Measurements from ENCODE around the gene SFXN2. TPM values are rescaled to one million over a fixed set of nuclear protein-coding genes. Genes with fewer than 3 reads are reported as not detected.

The SFXN2 gene
- total RNA-seq, 1 donor from 2014 or later = 12.0 TPM

DNA sequence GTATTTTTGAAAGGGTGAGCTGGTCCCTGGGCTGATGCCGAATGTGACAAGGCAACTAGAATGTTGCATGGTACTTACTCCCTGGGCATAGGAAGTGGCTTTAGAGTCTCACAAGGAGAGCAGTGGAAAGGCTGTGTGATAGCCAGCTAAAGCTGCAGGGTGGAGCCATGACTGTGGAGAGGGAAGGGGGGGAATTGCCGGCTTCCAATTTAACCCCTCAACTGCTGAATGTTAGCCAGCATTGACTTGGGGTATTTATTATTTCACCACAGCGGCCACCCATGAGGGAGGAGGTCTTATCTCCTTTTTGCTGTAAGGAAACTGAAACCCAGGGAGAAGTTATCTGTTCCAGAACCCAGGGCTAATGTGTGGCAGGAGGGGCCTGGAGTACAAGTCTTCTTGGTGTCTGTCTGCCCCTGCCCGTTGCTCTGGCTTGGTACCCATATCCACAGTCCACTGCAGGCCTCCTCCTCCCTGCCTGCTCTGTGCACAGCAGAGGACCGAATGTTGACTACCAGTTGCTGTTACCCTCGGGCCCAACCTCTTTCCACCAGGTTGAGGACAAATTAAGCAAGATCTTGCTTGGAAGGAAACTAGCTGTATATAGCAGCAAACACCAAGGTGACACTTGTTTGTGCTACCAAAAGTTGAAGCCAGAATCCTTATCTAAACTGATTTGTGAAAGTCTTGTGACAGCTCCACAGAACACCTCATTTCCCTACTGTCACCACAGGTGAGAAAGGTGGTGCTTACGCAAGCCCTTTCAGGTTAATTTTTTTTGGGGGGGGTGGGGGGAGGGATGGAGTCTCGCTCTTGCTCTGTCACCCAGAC, 66.9 kb downstream of the SFXN2 start:
- H3K4me3 ChIP-seq = no peak overlapping the region

DNA sequence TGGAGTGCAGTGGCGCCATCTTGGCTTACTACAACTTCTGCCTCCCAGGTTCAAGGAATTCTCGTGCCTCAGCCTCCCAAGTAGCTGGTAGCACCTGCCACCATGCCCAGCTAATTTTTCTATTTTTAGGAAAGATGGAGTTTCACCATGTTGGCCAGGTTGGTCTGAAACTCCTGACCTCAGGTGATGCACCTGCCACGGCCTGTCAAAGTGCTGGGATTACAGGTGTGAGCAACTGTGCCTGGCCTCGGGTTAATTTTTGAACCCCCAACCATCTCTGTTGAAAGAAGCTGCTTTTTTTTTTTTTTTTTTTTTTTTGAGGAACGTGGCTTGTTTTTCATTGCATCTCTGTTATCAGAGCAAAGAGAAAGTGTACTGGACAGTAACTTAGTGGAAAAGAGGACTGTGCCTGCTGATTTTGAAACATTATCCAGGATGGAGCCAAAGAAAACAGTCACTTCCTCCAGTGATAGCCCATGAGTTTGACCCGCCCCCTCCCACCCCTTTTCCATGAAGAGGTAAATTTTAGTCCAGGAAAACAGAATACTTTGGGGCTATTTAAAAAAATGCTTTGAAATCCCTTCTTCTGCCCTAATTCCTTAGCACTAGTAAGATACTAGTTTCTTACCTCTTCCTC, 67.6 kb downstream of the SFXN2 start:
- Histone ChIP-seq H3K9me3 (no peaks in the 10 kb centered on the region), H3K27me3 (no peaks in the 10 kb centered on the region), H3K4me1 (peaks cover 86% of the 10 kb centered on the region), H3K27ac (peak overlapping the region; percentile 88), H3K4me3 (peak overlapping the region; percentile 6), H3K36me3 (no peaks in the 10 kb centered on the region)
- intact Hi-C loops (cut with DNase I) = no loop called here
- DNase-seq (no peak), ATAC-seq (peak; percentile 9)
- TF ChIP-seq, protein P1, sequence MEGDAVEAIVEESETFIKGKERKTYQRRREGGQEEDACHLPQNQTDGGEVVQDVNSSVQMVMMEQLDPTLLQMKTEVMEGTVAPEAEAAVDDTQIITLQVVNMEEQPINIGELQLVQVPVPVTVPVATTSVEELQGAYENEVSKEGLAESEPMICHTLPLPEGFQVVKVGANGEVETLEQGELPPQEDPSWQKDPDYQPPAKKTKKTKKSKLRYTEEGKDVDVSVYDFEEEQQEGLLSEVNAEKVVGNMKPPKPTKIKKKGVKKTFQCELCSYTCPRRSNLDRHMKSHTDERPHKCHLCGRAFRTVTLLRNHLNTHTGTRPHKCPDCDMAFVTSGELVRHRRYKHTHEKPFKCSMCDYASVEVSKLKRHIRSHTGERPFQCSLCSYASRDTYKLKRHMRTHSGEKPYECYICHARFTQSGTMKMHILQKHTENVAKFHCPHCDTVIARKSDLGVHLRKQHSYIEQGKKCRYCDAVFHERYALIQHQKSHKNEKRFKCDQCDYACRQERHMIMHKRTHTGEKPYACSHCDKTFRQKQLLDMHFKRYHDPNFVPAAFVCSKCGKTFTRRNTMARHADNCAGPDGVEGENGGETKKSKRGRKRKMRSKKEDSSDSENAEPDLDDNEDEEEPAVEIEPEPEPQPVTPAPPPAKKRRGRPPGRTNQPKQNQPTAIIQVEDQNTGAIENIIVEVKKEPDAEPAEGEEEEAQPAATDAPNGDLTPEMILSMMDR (IDR thresholded peaks at IDR 0.05) = no peak

More for the DNA sequence above, 66.9 kb downstream of the SFXN2 start:
- TF ChIP-seq, protein P1 (IDR thresholded peaks at IDR 0.05) = no peak
- H3K27me3 ChIP-seq = no peaks in the 10 kb centered on the region
- peaks cover 86% of the 10 kb centered on the region for H3K4me1 ChIP-seq
- no peaks in the 10 kb centered on the region for H3K36me3 ChIP-seq
- ATAC-seq (no peak), DNase-seq (no peak)
- intact Hi-C loops (cut with DNase I) = no loop called here
- peak overlapping the region; percentile 88 for H3K27ac ChIP-seq
- no peaks in the 10 kb centered on the region for H3K9me3 ChIP-seq

DNA sequence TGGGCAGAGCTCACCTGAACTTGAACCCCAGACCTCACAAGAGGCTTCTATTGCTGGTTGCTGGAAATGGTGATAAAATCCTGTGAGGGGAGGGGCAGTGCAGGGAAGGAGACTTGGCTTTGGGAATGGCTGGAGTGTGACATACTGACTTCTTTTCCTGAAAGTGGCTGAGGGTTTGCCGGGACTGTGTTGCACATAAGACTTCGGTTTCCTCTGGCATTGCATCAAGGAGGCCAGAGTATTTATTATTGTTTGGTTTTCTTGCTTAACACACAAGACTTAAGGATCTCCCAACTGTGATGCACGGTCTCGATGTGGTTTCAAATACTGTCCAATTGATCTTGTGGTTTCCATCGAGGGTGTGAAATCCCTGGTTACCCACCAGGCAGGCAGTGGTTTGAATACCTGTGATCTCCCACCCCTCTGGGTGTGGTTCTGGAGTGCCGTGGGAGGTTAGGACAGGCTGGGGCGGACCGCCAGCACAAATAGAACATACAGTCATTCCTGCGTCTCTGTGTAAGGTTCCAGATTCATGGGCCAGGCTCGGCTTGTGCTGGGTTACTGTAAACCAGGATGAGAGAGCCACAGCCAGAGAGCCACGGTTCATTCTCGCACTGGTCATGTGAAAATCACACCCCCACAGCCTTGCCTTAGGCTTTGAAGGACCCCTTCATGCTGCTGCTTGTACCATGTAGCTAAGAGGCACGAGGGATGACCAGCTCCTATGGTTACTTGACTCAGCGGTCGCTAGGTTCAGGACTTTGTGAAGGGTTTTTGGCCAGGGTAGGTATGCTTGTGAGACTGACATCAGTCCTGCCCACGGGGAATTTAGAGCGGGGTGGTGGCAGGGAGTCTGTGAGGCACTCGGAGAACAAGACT, 68.5 kb downstream of the SFXN2 start:
- no peaks in the 10 kb centered on the region for H3K36me3 ChIP-seq
- DNase-seq (peak; percentile 84), ATAC-seq (peak; percentile 81)
- H3K4me1 ChIP-seq = peaks cover 83% of the 10 kb centered on the region
- intact Hi-C loops (cut with DNase I) = no loop called here
- H3K27me3 ChIP-seq = no peaks in the 10 kb centered on the region
- TF ChIP-seq, protein P1 (IDR thresholded peaks at IDR 0.05) = no peak
- H3K9me3 ChIP-seq = no peaks in the 10 kb centered on the region
- peak overlapping the region; percentile 88 for H3K27ac ChIP-seq
- H3K4me3 ChIP-seq = peak overlapping the region; percentile 6

DNA sequence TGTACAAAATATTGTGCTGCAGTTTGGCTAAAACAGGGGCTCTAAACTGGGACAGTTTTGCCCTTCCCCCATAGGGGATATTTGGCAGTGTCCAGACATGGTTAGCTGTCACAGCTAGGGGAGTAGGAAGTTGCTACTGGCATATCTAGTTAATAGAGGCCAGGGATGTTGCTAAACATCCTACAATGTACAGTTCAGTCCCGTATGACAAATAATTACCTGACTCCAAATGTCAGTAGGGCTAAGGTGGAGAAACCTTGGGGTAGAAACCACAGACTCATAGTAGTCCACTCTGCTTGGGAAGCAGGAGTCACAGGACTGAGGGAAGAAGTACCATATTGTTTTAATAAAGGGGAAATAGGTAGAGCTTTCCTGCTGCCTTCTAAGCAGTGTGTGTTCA, 69.1 kb downstream of the SFXN2 start:
- Histone ChIP-seq H3K9me3 (no peaks in the 10 kb centered on the region), H3K36me3 (no peaks in the 10 kb centered on the region), H3K4me1 (peaks cover 76% of the 10 kb centered on the region), H3K27ac (peak overlapping the region; percentile 88), H3K4me3 (no peak overlapping the region), H3K27me3 (no peaks in the 10 kb centered on the region)
- intact Hi-C loops (cut with DNase I) = no loop called here
- ATAC-seq = peak; percentile 13
- TF ChIP-seq, protein P1 (IDR thresholded peaks at IDR 0.05) = no peak
- DNase-seq = no peak

DNA sequence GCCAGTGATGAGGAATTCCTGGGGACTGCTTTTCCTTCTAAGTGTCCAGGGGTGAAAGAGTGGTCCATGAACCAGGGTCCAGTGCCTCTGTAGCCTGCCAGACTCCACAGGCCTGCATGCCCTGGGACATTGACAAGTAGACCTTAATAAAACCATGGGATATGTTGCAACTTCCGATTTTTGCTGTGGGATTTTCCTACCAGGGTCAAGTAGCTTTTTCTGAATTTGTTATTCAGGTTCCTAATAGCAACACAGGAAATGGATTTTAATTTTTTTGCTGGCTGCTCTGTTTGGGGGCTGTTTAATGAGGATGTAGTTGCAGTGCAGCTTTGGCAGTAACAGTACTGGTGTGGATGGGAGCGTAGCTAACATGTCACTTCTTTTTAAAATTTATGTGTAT, 71.4 kb downstream of the SFXN2 start:
- TF ChIP-seq, protein P1 (IDR thresholded peaks at IDR 0.05) = no peak
- DNase-seq (no peak), ATAC-seq (peak; percentile 22)
- intact Hi-C loops (cut with DNase I) = no loop called here
- H3K36me3 ChIP-seq = no peaks in the 10 kb centered on the region
- peak overlapping the region; percentile 61 for H3K27ac ChIP-seq
- H3K9me3 ChIP-seq = no peaks in the 10 kb centered on the region
- peaks cover 63% of the 10 kb centered on the region for H3K4me1 ChIP-seq
- no peaks in the 10 kb centered on the region for H3K27me3 ChIP-seq
- H3K4me3 ChIP-seq = no peak overlapping the region

Data from upper lobe of right lung (tissue), 1 donor.